ENCODE results near the gene OPTN.
"Not testable (repeated sequence)": the region's sequence is repeated elsewhere in the genome, so short reads cannot be mapped to it uniquely, and the experiment has no call there.

The OPTN gene

DNA sequence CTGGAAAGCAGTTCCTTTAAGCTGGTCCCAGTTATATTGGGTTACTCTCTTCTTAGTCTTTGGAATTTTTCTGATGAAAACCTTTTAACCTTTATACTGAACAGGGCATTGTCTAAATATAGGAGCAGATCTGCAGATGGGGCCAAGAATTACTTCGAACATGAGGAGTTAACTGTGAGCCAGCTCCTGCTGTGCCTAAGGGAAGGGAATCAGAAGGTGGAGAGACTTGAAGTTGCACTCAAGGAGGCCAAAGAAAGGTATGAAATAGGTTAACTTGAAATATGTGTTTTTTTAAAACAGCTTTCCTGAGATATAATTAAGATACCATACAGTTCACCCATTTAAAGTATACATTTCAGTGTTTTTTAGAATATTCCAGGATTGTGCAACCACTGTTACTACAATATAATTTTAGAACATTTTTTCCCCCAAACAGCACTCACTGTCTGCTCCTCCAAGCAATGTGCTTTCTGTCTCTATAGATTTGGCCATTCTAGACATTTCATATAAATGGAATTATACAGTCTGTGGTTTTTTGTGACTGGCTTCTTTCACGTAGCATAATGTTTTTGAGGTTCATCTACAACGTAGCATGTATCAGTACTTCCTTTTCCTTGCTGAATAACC is 18.9 kb downstream of the OPTN start:
- no peak for DNase-seq (ENCODE audit: low read depth in 2 of 2)

DNA sequence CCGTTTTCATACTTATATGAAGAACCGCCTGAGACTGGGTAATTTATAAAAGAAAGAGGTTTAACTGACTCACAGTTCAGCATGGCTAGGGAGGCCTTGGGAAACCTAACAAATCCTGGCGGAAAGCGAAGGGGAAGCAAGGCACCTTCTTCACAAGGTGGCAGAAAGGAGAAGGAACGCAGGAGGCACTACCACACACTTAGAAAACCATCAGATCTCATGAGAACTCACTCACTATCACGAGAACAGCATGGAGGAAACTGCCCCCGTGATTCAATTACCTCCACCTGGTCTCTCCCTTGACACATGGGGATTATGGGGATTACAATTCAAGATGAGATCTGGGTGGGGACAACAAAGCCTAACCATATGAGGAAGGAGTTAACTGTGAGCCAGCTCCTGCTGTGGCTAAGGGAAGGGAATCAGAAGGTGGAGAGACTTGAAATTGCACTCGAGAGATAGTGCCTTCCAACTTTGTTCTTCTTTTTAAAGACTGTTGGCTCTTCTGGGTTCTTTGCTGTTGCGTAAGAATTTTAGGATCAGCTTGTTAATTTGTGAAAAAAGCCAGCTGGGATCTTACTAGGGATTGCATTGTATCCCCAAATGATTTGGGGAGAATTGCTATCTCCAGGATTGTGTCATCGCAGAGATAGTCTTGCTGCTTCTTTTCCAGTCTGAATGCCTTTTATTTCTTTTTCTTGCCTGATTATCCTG is 21.0 kb downstream of the OPTN start:
- no peak for DNase-seq (ENCODE audit: low read depth in 2 of 2)

DNA sequence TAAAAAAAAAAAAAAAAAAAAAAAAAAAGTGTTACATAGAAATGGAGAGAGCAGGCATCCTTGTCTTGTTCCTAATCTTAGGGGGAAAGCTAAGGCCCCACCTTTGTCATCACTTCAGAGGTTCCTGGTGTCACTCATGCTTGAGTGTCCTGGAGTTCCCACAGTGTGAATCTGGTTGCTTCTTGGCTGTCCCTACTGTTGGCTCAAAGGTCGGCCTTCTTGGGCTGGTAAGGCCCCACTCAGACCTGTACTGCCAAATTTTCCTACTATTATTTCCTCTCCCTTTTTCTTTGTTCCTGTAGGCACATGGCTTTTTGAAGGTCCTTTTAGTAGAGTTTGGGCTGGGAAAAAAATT is 21.5 kb downstream of the OPTN start:
- no peak for DNase-seq (ENCODE audit: low read depth in 2 of 2)

DNA sequence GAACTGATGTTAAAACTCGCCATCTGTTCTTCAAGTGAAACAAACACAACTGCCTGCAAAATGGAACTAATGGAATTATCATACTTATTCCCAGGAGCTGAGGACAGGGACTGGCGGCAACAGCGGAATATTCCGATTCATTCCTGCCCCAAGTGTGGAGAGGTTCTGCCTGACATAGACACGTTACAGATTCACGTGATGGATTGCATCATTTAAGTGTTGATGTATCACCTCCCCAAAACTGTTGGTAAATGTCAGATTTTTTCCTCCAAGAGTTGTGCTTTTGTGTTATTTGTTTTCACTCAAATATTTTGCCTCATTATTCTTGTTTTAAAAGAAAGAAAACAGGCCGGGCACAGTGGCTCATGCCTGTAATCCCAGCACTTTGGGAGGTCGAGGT is 36.7 kb downstream of the OPTN start:
- no peak for DNase-seq (ENCODE audit: low read depth in 2 of 2)

DNA sequence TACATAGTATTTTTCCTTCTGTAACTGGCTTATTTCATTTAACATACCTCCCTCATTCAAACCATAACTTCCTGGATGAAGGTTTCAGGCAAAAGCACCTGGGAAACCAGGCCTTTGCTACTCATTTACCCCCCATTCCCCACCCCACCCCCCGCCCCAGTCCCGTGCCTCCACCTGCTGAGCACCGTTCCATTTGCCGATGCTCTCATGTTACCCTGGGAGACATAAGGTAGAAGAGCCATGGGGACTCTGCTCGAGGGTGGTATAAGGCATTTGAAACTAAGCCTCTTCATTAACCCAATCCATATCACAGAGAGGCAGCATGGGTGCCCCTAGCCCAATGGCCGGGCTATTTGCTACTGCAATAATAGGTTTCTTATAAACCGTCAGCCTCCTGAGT is 39.2 kb downstream of the OPTN start:
- no peak for DNase-seq (ENCODE audit: low read depth in 2 of 2)

DNA sequence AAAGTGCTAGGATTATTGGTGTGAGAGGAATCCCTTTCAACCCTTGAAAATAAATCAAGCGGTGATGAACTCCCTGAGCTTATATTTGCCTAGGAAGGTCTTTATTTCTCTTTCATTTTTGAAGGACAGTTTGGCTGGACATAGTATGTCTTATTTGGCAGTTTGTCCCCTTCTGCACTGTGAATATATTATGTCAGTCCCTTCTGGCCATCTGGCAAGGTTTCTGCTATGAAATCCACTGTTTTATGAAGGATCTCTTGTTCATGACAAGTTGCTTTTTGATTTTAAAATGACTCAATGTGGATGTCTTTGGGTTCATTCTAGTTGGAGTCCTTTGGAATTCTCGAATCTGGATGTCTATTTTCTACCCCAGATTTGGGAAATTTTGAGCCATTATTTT is 39.7 kb downstream of the OPTN start:
- no peak for DNase-seq (ENCODE audit: low read depth in 2 of 2)

DNA sequence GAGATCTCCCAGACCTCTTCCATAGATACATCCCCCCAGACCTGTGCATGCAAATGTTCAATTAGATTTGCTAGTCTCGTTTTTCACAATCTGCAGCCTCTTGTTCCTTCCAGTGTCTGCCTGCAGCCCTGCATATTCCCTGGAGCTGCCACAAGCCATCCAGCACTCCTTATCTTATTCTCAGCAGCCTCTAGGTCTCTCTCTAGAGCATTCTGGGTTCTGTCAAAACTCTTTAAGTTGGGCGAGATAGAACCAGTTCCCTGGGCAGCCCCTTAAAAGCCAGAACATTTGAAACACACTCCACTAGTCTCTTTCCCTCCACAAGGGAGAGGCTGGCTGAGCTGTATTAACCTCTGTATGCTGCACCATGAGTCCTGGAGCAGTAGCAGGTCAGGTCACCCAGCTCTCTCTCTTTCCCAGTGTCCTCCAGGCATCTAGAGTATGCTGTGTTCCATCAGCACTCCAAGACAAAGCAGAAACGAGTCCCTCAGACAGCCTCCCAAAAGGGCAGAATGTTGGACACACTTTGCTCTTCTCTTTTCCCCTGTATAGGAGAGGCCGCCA is 40.7 kb downstream of the OPTN start:
- DNase-seq (ENCODE audit: low read depth in 2 of 2) = no peak

DNA sequence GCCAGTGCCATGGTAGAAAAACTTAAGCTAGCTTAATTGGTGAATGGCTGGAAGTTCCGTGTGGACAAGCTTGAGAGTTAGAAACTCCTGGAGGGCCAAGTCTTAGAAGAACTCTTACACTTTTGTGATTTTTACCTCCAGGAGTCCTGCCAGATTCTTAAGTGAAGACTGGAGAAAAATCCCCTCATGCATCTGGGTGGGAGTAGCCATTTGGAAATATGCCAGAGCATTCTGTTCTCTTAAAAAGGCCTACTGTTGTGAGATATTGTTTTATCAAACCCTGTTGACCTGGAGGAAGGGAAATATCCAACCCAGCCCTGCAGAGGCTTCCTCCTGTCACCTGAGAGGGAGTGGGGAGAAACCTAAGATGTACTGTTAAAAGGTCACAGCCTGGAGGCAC is 43.8 kb downstream of the OPTN start:
- no peak for DNase-seq (ENCODE audit: low read depth in 2 of 2)

DNA sequence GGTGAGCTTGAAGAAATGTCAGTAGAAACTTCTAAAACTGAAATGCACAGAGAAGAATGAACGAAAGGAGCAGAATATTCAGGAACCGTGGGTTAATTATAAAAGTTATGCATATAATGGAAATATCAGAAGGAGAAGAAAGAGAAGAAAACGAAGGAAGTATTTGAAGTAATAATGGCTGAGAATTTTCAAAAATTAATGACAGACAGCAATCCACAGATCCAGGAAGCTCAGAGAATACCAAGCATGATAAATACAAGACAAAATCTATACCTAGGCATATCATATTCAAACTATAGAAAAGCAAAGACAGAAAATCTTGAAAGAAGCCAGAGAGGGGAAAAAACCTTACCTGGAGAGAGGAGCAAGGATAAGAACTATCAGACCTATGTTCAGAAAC is 44.9 kb downstream of the OPTN start:
- DNase-seq (ENCODE audit: low read depth in 2 of 2) = no peak

DNA sequence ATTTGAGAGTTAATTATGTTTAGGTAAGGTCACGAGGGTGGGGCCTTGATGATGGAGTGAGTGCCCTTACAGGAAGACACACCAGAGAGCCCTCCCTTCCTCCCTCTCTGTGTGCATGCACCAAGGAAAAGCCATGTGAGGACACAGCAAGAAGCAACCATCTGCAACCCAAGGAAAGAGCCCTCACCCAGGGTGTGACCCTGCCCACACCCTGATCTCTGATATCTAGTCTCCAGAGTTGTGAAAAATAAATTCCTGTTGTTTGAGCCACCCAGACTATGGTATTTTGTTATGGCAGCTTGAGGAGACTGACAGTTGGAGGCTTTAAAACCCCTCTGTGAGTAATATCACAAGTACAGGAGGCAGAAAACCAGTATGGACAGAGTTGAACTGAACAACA is 46.4 kb downstream of the OPTN start:
- no peak for DNase-seq (ENCODE audit: low read depth in 2 of 2)

DNA sequence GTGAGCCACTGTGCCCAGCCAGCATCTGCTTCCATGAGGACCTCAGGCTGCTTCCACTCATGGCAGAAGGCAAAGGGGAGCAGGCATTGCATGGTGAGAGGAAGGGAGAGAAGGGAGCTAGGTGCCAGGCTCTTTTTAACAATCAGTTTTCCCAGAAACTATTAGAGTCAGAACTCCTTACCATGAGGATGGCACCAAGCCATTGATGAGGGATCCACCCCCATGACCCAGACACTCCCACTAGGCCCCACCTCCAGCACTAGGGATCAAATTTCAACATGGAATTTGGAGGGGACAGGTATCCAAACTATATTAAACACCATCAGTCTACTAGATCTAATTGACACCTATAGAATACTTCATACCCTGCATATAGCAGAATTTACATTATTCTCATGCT is 47.2 kb downstream of the OPTN start:
- no peak for DNase-seq (ENCODE audit: low read depth in 2 of 2)

DNA sequence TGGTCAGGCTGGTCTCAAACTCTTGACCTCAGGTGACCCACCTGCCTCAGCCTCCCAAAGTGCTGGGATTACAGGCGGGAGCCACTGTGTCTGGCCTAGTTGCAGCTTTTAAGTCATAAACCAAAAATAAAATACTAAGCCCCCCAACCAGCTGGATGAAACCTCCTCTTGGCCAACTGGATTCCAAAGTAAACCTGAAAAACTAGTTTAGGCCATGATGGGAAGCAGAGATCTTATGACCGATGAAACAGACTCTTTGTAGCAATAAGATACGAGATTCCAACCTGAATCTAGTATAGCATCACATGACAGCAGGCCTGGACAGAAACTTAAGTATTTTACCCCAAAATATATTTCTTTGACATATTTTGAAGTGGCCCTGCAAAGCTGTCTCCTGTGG is 52.3 kb downstream of the OPTN start:
- no peak for DNase-seq (ENCODE audit: low read depth in 2 of 2)

DNA sequence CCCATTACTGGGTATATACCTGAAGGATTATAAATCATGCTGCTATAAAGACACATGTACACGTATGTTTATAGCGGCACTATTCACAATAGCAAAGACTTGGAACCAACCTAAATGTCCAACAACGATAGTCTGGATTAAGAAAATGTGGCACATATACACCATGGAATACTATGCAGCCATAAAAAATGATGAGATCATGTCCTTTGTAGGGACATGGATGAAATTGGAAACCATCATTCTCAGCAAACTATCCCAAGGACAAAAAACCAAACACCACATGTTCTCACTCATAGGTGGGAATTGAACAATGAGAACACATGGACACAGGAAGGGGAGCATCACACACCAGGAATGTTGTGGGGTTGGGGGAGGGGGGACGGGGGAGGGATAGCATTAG is 55.9 kb downstream of the OPTN start:
- not testable (repeated sequence) for DNase-seq (ENCODE audit: low read depth in 2 of 2)

DNA sequence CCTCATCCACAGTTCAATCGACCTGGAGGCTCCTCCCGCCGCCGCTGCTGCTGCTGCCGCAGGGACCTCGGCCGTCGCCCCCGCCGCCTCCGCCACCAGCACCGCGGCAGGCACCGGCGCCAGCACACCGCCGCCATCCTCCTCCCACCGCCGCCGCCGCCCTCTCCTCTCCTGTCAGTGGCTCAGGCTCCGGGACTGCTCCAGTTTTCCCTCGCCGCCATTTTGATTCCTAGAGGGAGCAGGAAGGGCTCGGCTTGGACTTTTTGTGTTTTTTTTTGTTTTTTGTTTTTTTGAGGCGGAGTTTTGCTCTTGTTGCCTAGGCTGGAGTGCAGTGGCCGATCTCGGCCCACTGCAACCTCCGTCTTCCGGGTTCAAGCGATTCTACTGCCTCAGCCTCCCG is 58.4 kb downstream of the OPTN start:
- peak in 1 of 2 donors; percentile 9 for DNase-seq (ENCODE audit: low read depth in 2 of 2)

DNA sequence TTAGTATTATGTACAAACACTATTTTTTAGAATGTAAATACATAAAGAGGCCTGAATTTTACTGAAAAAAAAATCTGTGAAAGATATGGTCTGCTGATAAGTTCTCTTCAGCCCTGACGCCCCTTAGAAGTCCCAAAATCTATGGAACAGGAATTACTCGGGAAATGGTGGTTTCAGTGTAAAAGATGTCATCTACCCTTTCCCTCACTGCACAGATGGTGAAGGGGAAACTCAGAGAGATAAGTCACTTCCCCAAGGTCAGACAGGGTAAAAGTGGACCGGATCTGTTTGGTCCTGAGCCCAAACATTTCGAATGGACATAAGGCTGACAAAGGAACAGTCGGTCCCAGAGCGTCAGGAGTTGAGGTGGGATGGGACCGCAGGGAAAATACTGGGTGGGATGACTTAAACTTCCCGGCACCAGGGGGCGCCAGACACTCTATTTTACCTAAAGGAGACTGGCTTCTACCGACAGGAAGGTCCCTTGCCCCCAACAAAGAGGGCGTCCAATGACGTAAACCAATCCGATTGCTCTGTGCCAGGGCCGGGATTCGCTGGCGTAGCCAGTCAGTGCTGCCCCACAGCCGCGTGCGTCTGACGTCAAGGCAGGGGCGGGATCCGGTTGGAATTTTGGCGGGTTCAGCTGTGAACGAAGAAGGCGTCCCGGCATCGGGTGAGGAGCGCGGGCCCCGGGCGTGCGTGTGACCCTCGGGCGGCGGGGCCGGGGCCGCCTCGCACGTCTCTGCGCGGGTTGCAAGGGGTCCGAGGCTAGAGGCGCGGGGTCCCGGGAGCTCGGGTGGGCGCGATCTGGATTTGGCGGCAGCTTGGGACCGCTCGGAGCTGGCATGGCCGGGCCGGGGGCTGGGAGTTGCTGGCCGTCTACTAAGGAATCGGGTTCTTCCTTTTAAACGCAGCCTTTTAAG is 61.2 kb downstream of the OPTN start, which contains the start of gene MCM10:
Gene MCM10 (plus strand): TSS at position 625 of the 923 bp plus-strand sequence. CDS start 2,645 bp downstream, outside the sequence.
- DNase-seq (ENCODE audit: low read depth in 2 of 2) = peak; percentile 96 to 97

DNA sequence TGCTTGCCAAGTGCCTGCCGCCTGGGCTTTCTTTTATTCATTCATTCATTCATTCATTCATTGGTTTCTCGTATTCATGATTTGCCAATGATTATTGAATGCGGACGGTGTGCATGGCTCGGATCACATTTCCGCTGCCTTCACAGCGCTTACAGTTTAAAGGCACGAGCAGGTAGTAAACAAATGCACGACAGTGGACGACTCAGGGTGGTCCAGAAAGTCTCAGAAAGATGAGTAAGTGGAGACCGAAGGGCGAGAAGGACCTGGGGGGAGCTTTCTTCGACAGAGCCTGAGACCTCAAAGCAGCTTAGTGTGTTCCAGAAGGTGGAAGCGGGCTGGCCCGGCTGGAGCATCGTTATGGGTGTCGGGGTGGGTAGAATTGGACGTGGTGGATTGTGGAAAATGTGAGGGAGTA is 61.9 kb downstream of the OPTN start:
- no peak for DNase-seq (ENCODE audit: low read depth in 2 of 2)

DNA sequence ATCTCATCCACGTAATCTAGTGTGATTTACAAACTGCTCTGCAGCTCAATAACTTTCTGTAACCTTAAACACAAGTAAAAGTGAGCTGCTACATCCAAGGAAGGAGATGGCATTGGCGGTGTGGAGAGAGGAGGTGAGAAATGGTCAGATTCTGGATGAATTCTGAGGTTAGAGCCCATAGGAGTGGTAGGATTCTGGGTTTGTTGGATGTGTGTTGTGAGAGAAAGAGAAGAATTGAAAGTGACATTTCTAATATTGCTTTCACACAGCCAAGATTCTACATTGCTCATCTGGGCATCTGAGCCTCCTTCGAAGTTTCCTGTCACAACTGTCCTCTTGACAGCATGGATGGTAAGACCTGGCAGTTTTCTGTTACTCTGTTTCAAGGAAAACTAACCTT is 63.9 kb downstream of the OPTN start:
- no peak for DNase-seq (ENCODE audit: low read depth in 2 of 2)

DNA sequence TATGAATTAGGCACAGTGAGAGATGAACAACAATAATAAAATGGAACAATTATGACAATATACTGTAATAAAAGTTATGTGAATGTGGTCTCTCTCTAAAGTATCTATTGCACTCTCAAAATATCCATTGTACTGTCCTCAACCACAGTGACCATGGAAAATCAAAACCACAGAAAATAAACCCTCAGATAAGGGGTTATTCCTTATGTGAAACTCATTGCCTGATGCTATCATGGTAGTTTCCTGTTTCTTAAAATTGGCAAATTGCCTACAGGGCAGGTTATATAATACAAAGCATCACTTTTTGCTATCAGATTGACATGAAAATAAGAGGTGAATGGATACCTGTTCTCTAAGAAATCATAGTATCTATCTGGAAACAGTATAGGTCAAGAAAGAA is 65.2 kb downstream of the OPTN start:
- DNase-seq (ENCODE audit: low read depth in 2 of 2) = no peak

DNA sequence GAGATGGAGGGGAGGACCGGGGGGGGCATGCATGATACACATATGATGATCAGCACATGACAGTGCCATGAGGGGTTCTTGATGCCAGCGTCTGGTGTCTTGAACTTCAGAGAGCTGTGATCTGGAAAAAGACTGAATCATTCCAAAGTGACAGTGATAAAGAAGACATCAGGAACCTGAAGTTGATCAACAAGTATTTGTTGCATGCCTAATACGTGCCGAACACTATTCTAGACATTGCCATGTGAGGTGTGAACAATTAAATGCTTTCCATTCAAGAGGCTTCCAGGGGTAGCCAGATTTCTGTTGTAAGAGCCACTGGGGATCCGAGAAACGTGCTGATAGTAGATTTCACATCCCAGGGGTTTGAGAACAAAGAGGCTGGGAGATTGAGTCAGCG is 67.6 kb downstream of the OPTN start:
- no peak for DNase-seq (ENCODE audit: low read depth in 2 of 2)

DNA sequence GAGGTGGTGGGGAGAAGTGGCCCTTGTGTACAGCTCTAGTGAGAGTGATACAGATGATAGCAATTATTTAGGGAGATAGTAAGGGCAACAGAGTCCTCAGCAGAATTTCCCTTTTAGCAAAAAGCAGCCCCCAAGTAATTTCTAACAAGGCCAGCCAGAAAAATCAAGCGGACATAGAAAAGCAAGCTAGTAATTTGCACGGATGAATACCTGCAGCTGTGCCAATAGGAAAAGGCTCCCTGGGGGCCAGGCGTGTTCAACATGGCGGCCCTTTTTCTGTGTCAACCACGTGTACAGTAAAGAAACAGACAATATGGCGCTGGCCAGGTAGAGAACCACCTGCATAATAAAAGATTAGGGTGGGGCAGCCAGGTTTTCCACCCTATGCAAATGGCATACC is 68.8 kb downstream of the OPTN start:
- no peak for DNase-seq (ENCODE audit: low read depth in 2 of 2)

DNA sequence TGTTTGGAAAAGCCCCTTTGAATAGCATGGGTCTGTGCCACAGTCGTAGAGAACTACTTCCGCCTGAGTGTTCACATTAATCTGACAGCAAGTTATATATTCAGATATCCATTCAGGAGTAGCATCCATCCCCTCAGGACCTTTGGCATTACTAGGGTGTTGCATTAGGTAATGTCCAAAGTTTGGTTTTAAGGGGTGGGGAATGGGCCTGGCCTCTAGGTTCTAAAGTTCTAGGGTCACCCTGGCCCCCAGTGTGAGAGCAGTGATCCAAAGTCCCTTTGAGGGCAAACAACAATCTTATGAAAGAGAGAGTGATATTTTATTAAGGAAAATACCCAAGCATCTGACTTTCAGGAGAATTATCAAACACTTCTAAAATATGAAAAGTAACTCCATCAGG is 73.7 kb downstream of the OPTN start:
- no peak for DNase-seq (ENCODE audit: low read depth in 2 of 2)

DNA sequence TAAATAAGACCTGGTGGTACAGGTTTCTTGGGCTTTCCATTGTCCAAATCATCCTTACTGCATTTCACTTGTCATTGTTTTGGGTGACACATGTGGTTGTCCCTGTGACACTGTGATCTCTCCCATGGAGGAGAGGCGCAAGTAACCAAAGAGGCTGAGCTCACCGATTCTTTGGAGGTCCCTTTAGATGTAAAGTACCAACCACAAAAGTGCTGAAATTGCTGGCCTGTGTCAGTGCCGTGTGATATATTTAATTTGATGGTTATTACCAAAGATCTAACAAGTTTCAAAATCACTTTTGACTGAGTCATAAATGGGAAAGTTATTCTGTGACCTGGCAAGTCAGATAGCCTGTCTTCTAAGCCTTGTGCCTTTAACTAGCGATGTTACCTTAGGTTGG is 80.8 kb downstream of the OPTN start:
- DNase-seq (ENCODE audit: low read depth in 2 of 2) = peak in 1 of 2 donors; percentile 2

Data from stimulated activated CD4-positive, alpha-beta T cell treated with anti-CD3 and anti-CD28 coated beads, Interleukin-15, amount 100 ng/mL, for 48 hours (primary cell).